ENCODE results near the gene PGAM1. TPM values are rescaled to one million over a fixed set of nuclear protein-coding genes. Genes with fewer than 3 reads are reported as not detected.
A peak's percentile ranks its signal among the peaks of the same experiment; 100 is the strongest.
"Not testable (repeated sequence)": the region's sequence is repeated elsewhere in the genome, so short reads cannot be mapped to it uniquely, and the experiment has no call there.

Gene PGAM1
- total RNA-seq, 2 experiments from 2014 or later: 509 to 514 TPM

GRCh38 chr10:97464226-97464625 is 38.2 kb downstream of the PGAM1 start:
- ChIA-PET POLR2A (interaction anchor here (1.0 to 1.2 kb wide), 2 partner anchors 13 to 63 kb away, joined by 3 read pairs; partner anchors contain the start of gene RRP12), CTCF (interaction anchor here (0.9 to 1.5 kb wide), 7 partner anchors 10 to 138 kb away, joined by 3 to 7 read pairs (median 3); partner anchors contain the start of genes C10orf62 and RRP12)
- Mint-ChIP-seq H3K4me3 (no peak overlapping the region), H3K27ac (peak overlapping the region; percentile 16), H3K9me3 (no peaks in the 10 kb centered on the region), H3K36me3 (ENCODE audit: low read depth) (peaks cover 64% of the 10 kb centered on the region), H3K27me3 (no peaks in the 10 kb centered on the region), H3K4me1 (no peaks in the 10 kb centered on the region)
- no peak for DNase-seq

DNA sequence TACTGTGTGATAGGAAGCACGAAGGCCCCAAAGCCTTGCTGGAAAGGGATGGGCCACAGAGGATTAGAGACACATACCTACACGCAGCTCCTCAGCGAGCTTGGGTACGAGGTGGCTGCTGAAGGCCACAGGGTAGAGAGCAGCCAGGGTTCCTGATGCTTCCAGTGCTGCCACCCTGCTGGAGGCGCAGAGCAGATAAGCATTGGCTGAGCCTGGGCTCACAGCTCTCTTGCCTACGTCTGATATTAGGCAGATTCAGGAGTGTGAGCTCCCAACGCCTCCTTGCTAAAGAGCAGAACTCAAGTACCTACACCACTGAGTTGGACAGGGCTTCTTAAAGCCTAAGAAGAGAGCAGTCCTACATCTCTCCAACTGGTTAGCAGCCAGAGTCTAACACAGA is 40.0 kb downstream of the PGAM1 start:
- H3K4me3 Mint-ChIP-seq: no peak overlapping the region
- H3K4me1 Mint-ChIP-seq: no peaks in the 10 kb centered on the region
- CTCF ChIA-PET: interaction anchor here (0.7 to 1.2 kb wide), 3 partner anchors 48 to 86 kb away, joined by 3 read pairs; no protein-coding TSS in a partner anchor
- H3K27ac Mint-ChIP-seq: no peak overlapping the region
- POLR2A ChIA-PET: interaction anchor here (0.8 to 1.6 kb wide), 5 partner anchors 11 to 65 kb away, joined by 3 to 4 read pairs (median 3); partner anchors contain the start of genes RRP12 and UBTD1
- no peaks in the 10 kb centered on the region for H3K27me3 Mint-ChIP-seq
- peaks cover 64% of the 10 kb centered on the region for H3K36me3 Mint-ChIP-seq (ENCODE audit: low read depth)
- DNase-seq: no peak
- H3K9me3 Mint-ChIP-seq: no peaks in the 10 kb centered on the region

DNA sequence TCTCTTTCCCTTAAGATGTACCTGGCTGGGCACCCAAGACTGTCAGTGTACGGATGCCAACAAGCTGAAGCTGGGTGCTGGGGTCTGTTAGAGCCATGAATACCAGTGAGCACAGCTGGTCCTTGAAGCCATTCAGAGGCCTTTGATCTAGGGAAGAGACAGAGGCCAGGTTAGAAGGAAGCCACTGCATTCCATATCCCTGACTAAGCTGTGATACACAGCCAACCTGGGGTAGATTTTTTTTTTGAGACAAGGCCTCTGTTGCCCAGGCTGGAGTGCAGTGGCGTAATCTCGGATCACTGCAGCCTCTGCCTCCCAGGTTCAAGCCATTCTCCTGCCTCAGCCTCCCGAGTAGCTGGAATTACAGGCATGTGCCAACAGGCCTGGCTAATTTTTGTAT is 40.8 kb downstream of the PGAM1 start:
- ChIA-PET CTCF (interaction anchor here (1.0 to 2.0 kb wide), 4 partner anchors 60 to 105 kb away, joined by 3 to 5 read pairs (median 3); partner anchors contain the start of gene RRP12), POLR2A (interaction anchor here (0.6 to 1.6 kb wide), 5 partner anchors 10 to 66 kb away, joined by 3 to 4 read pairs (median 3); partner anchors contain the start of genes RRP12 and UBTD1)
- Mint-ChIP-seq H3K27me3 (no peaks in the 10 kb centered on the region), H3K9me3 (no peaks in the 10 kb centered on the region), H3K27ac (no peak overlapping the region), H3K4me3 (no peak overlapping the region), H3K4me1 (no peaks in the 10 kb centered on the region), H3K36me3 (ENCODE audit: low read depth) (peaks cover 59% of the 10 kb centered on the region)
- DNase-seq: no peak

GRCh38 chr10:97468162-97468561 is 42.2 kb downstream of the PGAM1 start:
- Mint-ChIP-seq H3K36me3 (ENCODE audit: low read depth) (peaks cover 54% of the 10 kb centered on the region), H3K27ac (no peak overlapping the region), H3K4me1 (no peaks in the 10 kb centered on the region), H3K27me3 (no peaks in the 10 kb centered on the region), H3K9me3 (no peaks in the 10 kb centered on the region), H3K4me3 (no peak overlapping the region)
- CTCF ChIA-PET: interaction anchor here (2.0 kb wide), 1 partner anchor 68 kb away, joined by 5 read pairs; the partner anchor contains the start of gene RRP12
- POLR2A ChIA-PET: interaction anchor here (1.0 kb wide), 1 partner anchor 14 kb away, joined by 3 read pairs; no protein-coding TSS in a partner anchor
- no peak for DNase-seq

DNA sequence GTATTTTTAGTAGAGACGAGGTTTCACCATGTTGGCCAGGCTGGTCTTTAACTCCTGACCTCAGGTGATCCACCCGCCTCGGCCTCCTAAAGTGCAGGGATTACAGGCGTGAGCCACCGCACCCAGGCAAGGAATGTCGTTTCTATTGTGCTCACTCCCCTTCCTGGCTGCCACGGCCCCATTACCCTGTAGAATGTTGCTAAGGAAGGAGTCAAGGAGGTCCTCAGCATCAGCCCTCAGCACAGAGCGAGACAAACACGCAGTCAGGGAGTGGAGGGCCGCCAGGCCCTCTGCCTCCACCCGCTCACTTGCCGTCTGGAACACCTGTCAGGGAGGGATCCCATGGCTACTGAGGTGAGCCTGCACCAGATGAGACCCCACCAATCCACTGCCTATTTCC is 42.8 kb downstream of the PGAM1 start:
- H3K9me3 Mint-ChIP-seq, POLR2A ChIA-PET, CTCF ChIA-PET: not testable (repeated sequence)

DNA sequence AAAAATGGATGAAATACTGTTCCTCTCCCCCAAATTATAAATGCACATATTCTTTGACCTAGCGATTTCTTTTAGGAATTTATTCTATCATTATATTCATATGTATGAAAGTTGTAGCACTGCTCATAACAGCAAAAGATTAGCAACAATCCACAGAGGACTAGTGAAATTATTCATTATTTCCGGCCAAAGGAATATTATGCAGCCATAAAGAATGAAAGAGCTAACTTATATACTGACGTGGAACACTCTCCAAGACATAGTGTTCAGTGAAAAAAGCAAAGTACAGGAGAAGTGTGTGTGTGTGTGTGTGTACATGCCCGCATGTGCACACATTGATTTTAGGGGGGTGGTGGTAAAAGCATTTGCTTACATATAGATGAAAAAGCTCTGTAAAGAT is 48.9 kb downstream of the PGAM1 start:
- DNase-seq: no peak
- ChIA-PET POLR2A (no interaction called here), CTCF (interaction anchor here (1.1 to 1.8 kb wide), 2 partner anchors 11 to 30 kb away, joined by 3 to 6 read pairs; no protein-coding TSS in a partner anchor)
- peaks cover 65% of the 10 kb centered on the region for H3K36me3 Mint-ChIP-seq (ENCODE audit: low read depth)
- H3K4me3 Mint-ChIP-seq: no peak overlapping the region
- H3K4me1 Mint-ChIP-seq: no peaks in the 10 kb centered on the region
- no peaks in the 10 kb centered on the region for H3K9me3 Mint-ChIP-seq
- no peaks in the 10 kb centered on the region for H3K27me3 Mint-ChIP-seq
- no peak overlapping the region for H3K27ac Mint-ChIP-seq

More for the DNA sequence above, 42.8 kb downstream of the PGAM1 start:
- H3K36me3 Mint-ChIP-seq (ENCODE audit: low read depth): peaks cover 54% of the 10 kb centered on the region
- not testable (repeated sequence) for H3K4me3 Mint-ChIP-seq, H3K27me3 Mint-ChIP-seq, DNase-seq, H3K4me1 Mint-ChIP-seq, H3K27ac Mint-ChIP-seq

DNA sequence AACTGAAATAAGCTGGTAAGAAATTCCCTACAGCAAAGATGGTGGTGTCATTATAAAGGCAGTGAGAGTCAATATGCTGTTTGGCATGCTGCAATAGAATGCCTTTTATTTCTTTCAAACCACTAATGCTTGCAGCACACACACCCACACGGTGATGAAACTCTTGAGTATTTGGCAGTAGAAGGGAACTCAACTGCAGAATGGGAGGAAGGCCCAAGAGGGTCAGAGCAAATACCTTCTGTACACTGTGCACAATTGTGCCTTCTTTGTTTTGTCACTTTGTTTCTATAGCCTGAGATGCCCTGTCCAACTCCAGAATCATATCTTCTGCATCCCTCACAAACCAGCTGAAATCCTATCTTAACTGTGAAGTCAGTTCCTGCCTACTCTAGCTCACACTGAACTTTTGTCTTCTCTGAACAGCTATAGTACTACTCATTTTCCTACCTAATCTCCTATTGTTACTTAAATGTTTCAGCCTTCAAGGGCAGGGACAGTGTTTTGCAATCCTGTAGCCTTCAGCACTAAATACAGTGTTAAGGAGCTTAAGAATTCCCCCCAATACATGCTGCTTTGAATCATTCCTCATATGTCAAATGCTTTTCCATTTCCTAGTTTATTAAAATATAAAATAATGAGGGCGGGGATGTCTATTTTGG is 50.1 kb downstream of the PGAM1 start:
- H3K36me3 Mint-ChIP-seq (ENCODE audit: low read depth): peaks cover 67% of the 10 kb centered on the region
- no peak overlapping the region for H3K4me3 Mint-ChIP-seq
- no peaks in the 10 kb centered on the region for H3K4me1 Mint-ChIP-seq
- H3K27me3 Mint-ChIP-seq: no peaks in the 10 kb centered on the region
- ChIA-PET POLR2A (interaction anchor here (1.0 kb wide), 1 partner anchor 11 kb away, joined by 4 read pairs; no protein-coding TSS in a partner anchor), CTCF (interaction anchor here (1.4 kb wide), 1 partner anchor 11 kb away, joined by 3 read pairs; no protein-coding TSS in a partner anchor)
- no peak for DNase-seq
- H3K9me3 Mint-ChIP-seq: no peaks in the 10 kb centered on the region
- H3K27ac Mint-ChIP-seq: no peak overlapping the region

- H3K27me3 Mint-ChIP-seq, POLR2A ChIA-PET, DNase-seq, H3K27ac Mint-ChIP-seq, CTCF ChIA-PET, H3K4me1 Mint-ChIP-seq, H3K4me3 Mint-ChIP-seq, H3K9me3 Mint-ChIP-seq: not testable (repeated sequence)
- peaks cover 57% of the 10 kb centered on the region for H3K36me3 Mint-ChIP-seq (ENCODE audit: low read depth)
These were observed 53.4 kb downstream of the PGAM1 start for GRCh38 chr10:97479410-97479809.

- Mint-ChIP-seq H3K27ac (no peak overlapping the region), H3K27me3 (no peaks in the 10 kb centered on the region), H3K4me1 (no peaks in the 10 kb centered on the region), H3K4me3 (no peak overlapping the region), H3K9me3 (no peaks in the 10 kb centered on the region), H3K36me3 (ENCODE audit: low read depth) (peaks cover 54% of the 10 kb centered on the region)
- POLR2A ChIA-PET: no interaction called here
- CTCF ChIA-PET: no interaction called here
- no peak for DNase-seq
These were observed 53.9 kb downstream of the PGAM1 start for GRCh38 chr10:97479939-97480338.

DNA sequence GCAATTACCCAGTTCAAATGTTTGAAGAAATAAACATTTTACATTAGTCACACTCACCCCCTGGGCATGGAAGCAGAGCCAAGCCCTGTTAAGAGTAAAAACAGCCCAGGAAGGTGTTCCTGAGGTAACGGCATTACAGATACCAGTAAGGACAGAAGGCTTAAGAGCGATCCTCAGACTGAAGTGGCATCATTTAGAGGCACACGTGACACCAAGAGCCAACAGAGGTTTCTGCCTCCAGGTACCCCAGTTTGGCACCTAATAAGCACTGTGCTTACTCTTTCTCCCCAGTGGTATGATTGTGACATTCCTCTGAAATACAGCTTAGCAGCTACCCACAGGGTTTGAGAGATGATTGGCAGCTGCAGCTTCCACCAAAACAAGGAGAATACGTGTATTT is 55.1 kb downstream of the PGAM1 start:
- Mint-ChIP-seq H3K9me3 (no peaks in the 10 kb centered on the region), H3K36me3 (ENCODE audit: low read depth) (peaks cover 49% of the 10 kb centered on the region), H3K4me1 (no peaks in the 10 kb centered on the region), H3K4me3 (no peak overlapping the region), H3K27me3 (no peaks in the 10 kb centered on the region), H3K27ac (no peak overlapping the region)
- CTCF ChIA-PET: no interaction called here
- DNase-seq: no peak
- POLR2A ChIA-PET: no interaction called here

- Mint-ChIP-seq H3K36me3 (ENCODE audit: low read depth) (peaks cover 37% of the 10 kb centered on the region), H3K4me3 (no peak overlapping the region), H3K4me1 (peaks cover 2% of the 10 kb centered on the region), H3K27ac (no peak overlapping the region), H3K9me3 (no peaks in the 10 kb centered on the region), H3K27me3 (no peaks in the 10 kb centered on the region)
- POLR2A ChIA-PET: no interaction called here
- DNase-seq: no peak
- CTCF ChIA-PET: no interaction called here
These were observed 56.4 kb downstream of the PGAM1 start for GRCh38 chr10:97482381-97482780.
